OCI-LY7 (cell line): ENCODE measurements around the gene DENND2A.

Source experiments
- EZH2phosphoT487 ChIP-seq: fragments of 200-600 bp; sonication (generic); IDR thresholded peaks from 2 replicates; pipeline ENCODE4 v1.6.1; 2018; ENCODE audit warnings: low read depth, borderline replicate concordance, mild to moderate bottlenecking, mixed run types, antibody characterized with exemption, low read length, moderate library complexity, mixed read lengths
- TF ChIP-seq, protein P1 (sequence below): fragments of 200-600 bp; sonication (generic); conservative IDR thresholded peaks from 2 replicates; pipeline ENCODE4 v1.5.1; 2014; ENCODE audit warnings: mild to moderate bottlenecking, antibody characterized with exemption, low read length, moderate library complexity, mixed read lengths

DNA sequence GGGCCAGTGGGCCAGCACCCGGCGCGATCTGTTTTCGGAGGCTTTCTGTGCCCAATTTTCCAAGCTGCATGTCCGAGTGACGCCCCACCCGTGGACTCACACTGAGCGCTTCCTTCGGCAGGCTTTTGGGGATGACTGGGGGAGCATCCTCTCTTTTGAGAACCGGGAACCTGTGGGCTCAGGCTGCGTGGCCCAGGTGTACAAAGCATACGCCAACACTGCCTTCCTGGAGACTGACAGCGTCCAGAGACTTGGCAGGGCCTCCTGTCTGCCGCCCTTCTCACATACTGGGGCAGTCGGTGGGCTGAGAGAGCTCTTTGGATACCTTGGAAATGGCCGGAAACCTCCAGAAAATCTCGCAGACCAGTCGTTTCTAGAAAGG is 33.2 kb upstream of the DENND2A start:
- TF ChIP-seq, protein P1, sequence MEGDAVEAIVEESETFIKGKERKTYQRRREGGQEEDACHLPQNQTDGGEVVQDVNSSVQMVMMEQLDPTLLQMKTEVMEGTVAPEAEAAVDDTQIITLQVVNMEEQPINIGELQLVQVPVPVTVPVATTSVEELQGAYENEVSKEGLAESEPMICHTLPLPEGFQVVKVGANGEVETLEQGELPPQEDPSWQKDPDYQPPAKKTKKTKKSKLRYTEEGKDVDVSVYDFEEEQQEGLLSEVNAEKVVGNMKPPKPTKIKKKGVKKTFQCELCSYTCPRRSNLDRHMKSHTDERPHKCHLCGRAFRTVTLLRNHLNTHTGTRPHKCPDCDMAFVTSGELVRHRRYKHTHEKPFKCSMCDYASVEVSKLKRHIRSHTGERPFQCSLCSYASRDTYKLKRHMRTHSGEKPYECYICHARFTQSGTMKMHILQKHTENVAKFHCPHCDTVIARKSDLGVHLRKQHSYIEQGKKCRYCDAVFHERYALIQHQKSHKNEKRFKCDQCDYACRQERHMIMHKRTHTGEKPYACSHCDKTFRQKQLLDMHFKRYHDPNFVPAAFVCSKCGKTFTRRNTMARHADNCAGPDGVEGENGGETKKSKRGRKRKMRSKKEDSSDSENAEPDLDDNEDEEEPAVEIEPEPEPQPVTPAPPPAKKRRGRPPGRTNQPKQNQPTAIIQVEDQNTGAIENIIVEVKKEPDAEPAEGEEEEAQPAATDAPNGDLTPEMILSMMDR, result no peak
- no peak for TF ChIP-seq EZH2phosphoT487
